Stomach smooth muscle (tissue), 2 donors: Measurements from ENCODE around the gene SPACA4.

ENCODE experiments used
- H3K27ac ChIP-seq: one replicate; pipeline ENCODE4 v1.7.0; 2013; ENCODE audit warnings: mild to moderate bottlenecking, low read length, inconsistent platforms
- H3K27me3 ChIP-seq, 2 donors: one replicate each; pipeline ENCODE4 v1.7.0; 2013; ENCODE audit warnings: low read length in 2 of 2; ENCODE audit not compliant: insufficient read depth in 2 of 2, control insufficient read depth in 1 of 2
- H3K36me3 ChIP-seq, 2 donors: one replicate each; pipeline ENCODE4 v1.7.0; 2013; ENCODE audit warnings: low read length in 2 of 2; ENCODE audit not compliant: control insufficient read depth in 2 of 2, insufficient read depth in 2 of 2
- H3K4me1 ChIP-seq: one replicate; pipeline ENCODE4 v1.7.0; 2013; ENCODE audit warnings: low read length; ENCODE audit not compliant: control insufficient read depth, insufficient read depth
- H3K4me3 ChIP-seq, 2 donors: one replicate each; pipeline ENCODE4 v1.7.0; 2013; ENCODE audit warnings: low read length in 2 of 2
- H3K9ac ChIP-seq, 2 donors: one replicate each; pipeline ENCODE4 v1.7.0; 2013; ENCODE audit warnings: low read length in 2 of 2, mild to moderate bottlenecking in 1 of 2
- H3K9me3 ChIP-seq, 2 donors: one replicate each; pipeline ENCODE4 v1.7.0; 2013; ENCODE audit warnings: low read length in 2 of 2; ENCODE audit not compliant: control insufficient read depth in 2 of 2
- donor health status: healthy.
- donor health status: Pancreatic carcinoma.

SPACA4 gene

GRCh38 chr19:48596679-48597465 lies 9.7 kb upstream of the SPACA4 start:
- no peaks in the 10 kb centered on the region for H3K36me3 ChIP-seq
- H3K4me1 ChIP-seq, result no peaks in the 10 kb centered on the region
- H3K9ac ChIP-seq, result no peak overlapping the region
- H3K27ac ChIP-seq, result no peak overlapping the region
- no peaks in the 10 kb centered on the region for H3K9me3 ChIP-seq
- no peak overlapping the region for H3K4me3 ChIP-seq
- peaks cover 0 to 2% of the 10 kb centered on the region in 2 donors for H3K27me3 ChIP-seq

- Histone ChIP-seq H3K9me3 (no peaks in the 10 kb centered on the region), H3K4me3 (no peak overlapping the region), H3K36me3 (no peaks in the 10 kb centered on the region), H3K4me1 (no peaks in the 10 kb centered on the region), H3K27ac (no peak overlapping the region), H3K27me3 (peaks cover 0 to 2% of the 10 kb centered on the region in 2 donors), H3K9ac (no peak overlapping the region)
These were observed 7.4 kb upstream of the SPACA4 start for GRCh38 chr19:48598996-48599700.

DNA sequence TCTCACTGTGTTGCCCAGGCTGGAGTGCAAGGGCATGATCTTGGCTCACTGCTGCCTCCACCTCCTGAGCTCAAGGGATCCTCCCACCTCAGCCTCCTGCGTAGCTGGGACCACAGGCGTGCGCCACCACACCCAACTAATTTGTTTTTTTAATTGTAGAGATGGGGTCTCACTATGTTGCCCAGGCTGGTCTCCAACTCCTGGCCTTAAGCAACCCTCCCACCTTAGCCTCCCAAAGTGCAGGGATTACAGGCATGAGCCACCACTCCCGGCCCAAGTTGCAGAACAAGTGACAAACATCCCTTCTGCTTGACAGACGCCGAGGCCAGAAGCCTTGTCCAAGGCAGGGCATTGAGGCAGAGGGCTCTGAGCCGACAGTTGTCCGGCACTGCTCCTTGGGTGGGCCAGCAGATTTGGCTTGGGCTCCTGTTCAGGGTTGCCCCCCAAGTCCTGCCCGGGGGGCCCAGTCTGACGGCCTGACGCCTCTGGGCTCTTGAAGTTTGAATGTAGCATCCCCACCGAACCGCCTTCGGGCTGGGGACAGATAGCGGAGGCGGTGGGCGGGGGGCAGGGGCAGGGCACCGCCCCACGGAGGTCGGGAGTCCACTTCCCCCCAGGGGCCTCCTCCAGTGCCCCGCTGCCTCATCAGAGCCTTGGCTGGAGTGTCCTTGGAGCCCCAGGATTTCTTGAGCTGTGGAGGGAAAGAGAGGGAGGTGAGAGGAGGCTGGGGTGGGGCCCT lies 5.7 kb upstream of the SPACA4 start:
- no peaks in the 10 kb centered on the region for H3K9me3 ChIP-seq
- peaks cover 0 to 2% of the 10 kb centered on the region in 2 donors for H3K27me3 ChIP-seq
- H3K4me1 ChIP-seq, result no peaks in the 10 kb centered on the region
- no peak overlapping the region for H3K27ac ChIP-seq
- no peak overlapping the region for H3K9ac ChIP-seq
- H3K4me3 ChIP-seq, result no peak overlapping the region
- no peaks in the 10 kb centered on the region for H3K36me3 ChIP-seq

DNA sequence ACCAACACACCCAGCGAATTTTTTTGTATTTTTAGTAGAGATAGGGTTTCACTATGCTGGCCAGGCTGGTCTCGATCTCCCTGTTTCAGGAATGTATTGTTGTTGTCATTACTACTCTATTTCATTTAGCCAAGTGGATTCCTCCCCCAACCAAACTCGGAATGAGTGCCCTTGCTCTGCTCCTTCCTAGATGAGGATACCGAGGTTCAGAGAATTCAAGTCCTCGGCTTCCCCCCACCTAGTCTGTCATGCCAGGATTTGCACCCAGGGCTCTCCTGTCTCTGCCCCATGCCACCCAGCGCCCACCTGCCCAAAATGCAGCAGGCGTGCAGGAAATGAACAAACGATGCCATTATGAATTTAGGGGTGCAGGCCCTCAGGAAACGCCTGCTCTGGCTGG lies 3.5 kb upstream of the SPACA4 start:
- Histone ChIP-seq H3K4me3 (no peak overlapping the region), H3K27ac (no peak overlapping the region), H3K36me3 (no peaks in the 10 kb centered on the region), H3K4me1 (no peaks in the 10 kb centered on the region), H3K27me3 (peaks cover 0 to 2% of the 10 kb centered on the region in 2 donors), H3K9ac (no peak overlapping the region), H3K9me3 (no peaks in the 10 kb centered on the region)

DNA sequence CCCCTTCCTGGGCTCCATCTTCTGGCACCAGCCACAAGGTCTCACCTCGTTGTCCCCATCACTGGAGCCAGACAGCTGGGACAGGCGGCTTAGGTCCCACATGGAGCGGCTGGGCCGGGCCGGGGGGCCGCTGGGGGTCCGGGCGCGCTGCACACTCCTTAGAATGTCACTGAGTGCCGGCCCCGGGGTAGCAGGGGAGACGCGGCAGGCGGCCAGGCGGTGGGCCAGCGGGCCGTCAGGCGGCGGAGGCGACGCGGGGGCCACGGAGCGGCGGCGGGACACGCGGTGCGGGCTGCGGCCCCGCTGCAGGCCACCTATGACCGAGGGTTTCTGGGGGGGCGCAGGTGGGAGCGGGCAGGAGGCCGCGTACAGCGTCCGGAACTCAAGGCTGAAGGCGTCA lies 3.1 kb upstream of the SPACA4 start:
- no peak overlapping the region for H3K27ac ChIP-seq
- no peak overlapping the region for H3K9ac ChIP-seq
- no peaks in the 10 kb centered on the region for H3K4me1 ChIP-seq
- no peak overlapping the region for H3K4me3 ChIP-seq
- peaks cover 0 to 2% of the 10 kb centered on the region in 2 donors for H3K27me3 ChIP-seq
- no peaks in the 10 kb centered on the region for H3K9me3 ChIP-seq
- no peaks in the 10 kb centered on the region for H3K36me3 ChIP-seq

DNA sequence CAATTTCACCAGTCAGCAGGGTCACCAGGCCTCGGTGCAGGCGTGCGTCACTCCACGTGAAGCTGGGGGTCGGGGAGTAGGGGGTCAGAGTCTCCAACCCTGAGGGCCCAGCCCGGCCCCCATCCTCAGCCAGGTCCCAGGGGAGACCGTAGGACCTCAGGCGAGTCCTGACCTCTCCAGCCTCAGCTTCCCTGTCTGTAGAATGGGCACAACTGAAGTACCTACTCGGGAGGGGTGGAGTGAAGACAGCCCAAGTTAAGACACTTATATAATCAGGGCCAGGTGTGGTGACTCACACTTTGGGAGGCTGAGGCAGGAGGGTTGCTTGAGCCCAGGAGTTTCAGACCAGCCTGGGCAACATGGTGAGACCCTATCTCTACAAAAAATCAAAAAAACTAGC lies 2.7 kb upstream of the SPACA4 start:
- H3K9me3 ChIP-seq, result no peaks in the 10 kb centered on the region

GRCh38 chr19:48607359-48607755 lies 815 bp downstream of the SPACA4 start:
- no peak overlapping the region for H3K9ac ChIP-seq
- H3K9me3 ChIP-seq, result no peaks in the 10 kb centered on the region
- H3K4me3 ChIP-seq, result no peak overlapping the region
- no peaks in the 10 kb centered on the region for H3K27me3 ChIP-seq
- H3K4me1 ChIP-seq, result no peaks in the 10 kb centered on the region
- no peak overlapping the region for H3K27ac ChIP-seq
- no peaks in the 10 kb centered on the region for H3K36me3 ChIP-seq

More for the DNA sequence above, 2.7 kb upstream of the SPACA4 start:
- no peak overlapping the region for H3K4me3 ChIP-seq
- H3K9ac ChIP-seq, result no peak overlapping the region
- peaks cover 0 to 2% of the 10 kb centered on the region in 2 donors for H3K27me3 ChIP-seq
- H3K4me1 ChIP-seq, result no peaks in the 10 kb centered on the region
- no peak overlapping the region for H3K27ac ChIP-seq
- H3K36me3 ChIP-seq, result no peaks in the 10 kb centered on the region

- no peak overlapping the region for H3K9ac ChIP-seq
These were observed 2.3 kb downstream of the SPACA4 start for GRCh38 chr19:48608798-48609263.

GRCh38 chr19:48609571-48610108 lies 3.1 kb downstream of the SPACA4 start:
- H3K27me3 ChIP-seq, result no peaks in the 10 kb centered on the region
- H3K9ac ChIP-seq, result no peak overlapping the region
- H3K27ac ChIP-seq, result no peak overlapping the region
- no peaks in the 10 kb centered on the region for H3K9me3 ChIP-seq
- no peaks in the 10 kb centered on the region for H3K4me1 ChIP-seq
- H3K4me3 ChIP-seq, result no peak overlapping the region
- H3K36me3 ChIP-seq, result no peaks in the 10 kb centered on the region

More at GRCh38 chr19:48608798-48609263, 2.3 kb downstream of the SPACA4 start:
- no peaks in the 10 kb centered on the region for H3K27me3 ChIP-seq
- no peak overlapping the region for H3K4me3 ChIP-seq
- H3K4me1 ChIP-seq, result no peaks in the 10 kb centered on the region
- H3K27ac ChIP-seq, result no peak overlapping the region
- no peaks in the 10 kb centered on the region for H3K36me3 ChIP-seq
- no peaks in the 10 kb centered on the region for H3K9me3 ChIP-seq

DNA sequence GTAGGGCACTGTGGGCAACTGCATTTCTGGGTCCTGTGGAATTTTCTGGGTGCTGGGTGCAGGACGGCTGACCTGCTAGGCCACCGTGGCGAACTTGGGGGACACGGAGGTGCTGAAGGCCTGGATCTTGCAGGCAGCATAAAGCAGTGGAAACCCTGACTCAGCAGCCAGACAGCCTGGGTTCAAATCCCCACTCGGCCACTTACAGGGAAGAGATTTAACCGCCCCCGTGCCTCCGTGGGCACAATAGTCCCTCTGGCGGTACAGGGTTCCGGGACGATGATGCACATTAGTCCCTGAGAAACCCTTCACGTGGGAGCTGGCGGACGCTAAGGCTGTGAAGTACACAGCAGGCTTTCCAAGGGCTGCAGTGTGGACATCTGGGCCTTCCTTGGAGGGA lies 5.3 kb downstream of the SPACA4 start:
- no peak overlapping the region for H3K27ac ChIP-seq
- H3K27me3 ChIP-seq, result no peaks in the 10 kb centered on the region
- peaks cover 17 to 18% of the 10 kb centered on the region in 2 donors for H3K36me3 ChIP-seq
- H3K4me3 ChIP-seq, result no peak overlapping the region
- no peak overlapping the region for H3K9ac ChIP-seq
- H3K9me3 ChIP-seq, result no peaks in the 10 kb centered on the region
- peaks cover 9% of the 10 kb centered on the region for H3K4me1 ChIP-seq
